Prostate gland (tissue), 2 donors: ENCODE results near the gene MAMLD1.

Source experiments
- POLR2A ChIP-seq: fragments of 450-650 bp; IDR thresholded peaks from one replicate; pipeline ENCODE4 v1.6.1; 2016; ENCODE audit warnings: antibody characterized with exemption, mild to moderate bottlenecking
- POLR2AphosphoS5 ChIP-seq: sonication (generic); formaldehyde crosslinking; IDR thresholded peaks from one replicate; pipeline ENCODE4 v1.6.1; 2017; ENCODE audit warnings: antibody characterized with exemption
- TF ChIP-seq, protein P1 (sequence below), 4 experiments: fragments of 200-600 bp in 2 of 4; fragments of 450-650 bp in 2 of 4; sonication (generic) in 2 of 4; IDR thresholded peaks; 1 replicate in 3 of 4; 2 replicates in 1 of 4; pipeline ENCODE4 v1.5.1; 2016 to 2019; ENCODE audit warnings: antibody characterized with exemption in 4 of 4, mild to moderate bottlenecking in 2 of 4, moderate library complexity in 2 of 4

DNA sequence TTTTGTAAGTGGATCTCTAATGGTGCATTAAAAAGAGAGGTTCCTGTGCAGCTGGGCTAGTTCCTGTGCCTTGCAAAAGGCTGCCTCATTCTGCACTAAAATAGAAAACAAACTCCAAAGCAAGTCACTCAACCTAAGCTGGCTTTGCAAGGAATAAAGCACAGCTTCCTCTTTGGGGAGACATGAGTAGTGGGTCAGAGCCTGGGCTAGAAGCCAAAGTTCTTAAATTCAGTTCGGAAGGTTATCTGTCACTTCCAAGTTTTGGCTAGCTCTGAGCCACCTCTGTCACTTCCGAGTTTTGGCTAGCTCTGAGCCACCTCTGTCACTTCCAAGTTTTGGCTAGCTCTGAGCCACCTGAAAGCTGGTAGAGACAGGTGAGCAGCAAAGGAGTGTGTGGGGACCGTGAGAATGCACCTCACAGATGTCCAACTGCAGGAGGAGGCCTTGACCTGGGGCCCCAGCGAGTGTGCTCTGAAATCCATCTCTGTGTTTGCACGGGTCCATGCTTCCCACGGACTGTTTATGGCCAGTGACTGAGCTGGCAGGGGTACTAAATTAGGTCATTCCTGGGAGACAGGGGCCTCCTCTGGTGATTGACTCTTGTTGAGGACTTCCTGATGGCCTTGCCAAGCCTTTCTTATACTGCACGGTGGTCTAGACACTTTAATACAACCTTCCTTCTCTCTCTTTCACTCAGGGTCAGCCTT, 36.4 kb upstream of the MAMLD1 start:
- TF ChIP-seq, protein P1, sequence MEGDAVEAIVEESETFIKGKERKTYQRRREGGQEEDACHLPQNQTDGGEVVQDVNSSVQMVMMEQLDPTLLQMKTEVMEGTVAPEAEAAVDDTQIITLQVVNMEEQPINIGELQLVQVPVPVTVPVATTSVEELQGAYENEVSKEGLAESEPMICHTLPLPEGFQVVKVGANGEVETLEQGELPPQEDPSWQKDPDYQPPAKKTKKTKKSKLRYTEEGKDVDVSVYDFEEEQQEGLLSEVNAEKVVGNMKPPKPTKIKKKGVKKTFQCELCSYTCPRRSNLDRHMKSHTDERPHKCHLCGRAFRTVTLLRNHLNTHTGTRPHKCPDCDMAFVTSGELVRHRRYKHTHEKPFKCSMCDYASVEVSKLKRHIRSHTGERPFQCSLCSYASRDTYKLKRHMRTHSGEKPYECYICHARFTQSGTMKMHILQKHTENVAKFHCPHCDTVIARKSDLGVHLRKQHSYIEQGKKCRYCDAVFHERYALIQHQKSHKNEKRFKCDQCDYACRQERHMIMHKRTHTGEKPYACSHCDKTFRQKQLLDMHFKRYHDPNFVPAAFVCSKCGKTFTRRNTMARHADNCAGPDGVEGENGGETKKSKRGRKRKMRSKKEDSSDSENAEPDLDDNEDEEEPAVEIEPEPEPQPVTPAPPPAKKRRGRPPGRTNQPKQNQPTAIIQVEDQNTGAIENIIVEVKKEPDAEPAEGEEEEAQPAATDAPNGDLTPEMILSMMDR (IDR thresholded peaks at IDR 0.05), result no peak
- TF ChIP-seq POLR2A, result no peak
- no peak for TF ChIP-seq POLR2AphosphoS5
